Retinal pigment epithelial cell (primary cell): ENCODE data around the gene ITGA8.
"Not testable (repeated sequence)": the region's sequence is repeated elsewhere in the genome, so short reads cannot be mapped to it uniquely, and the experiment has no call there.

Source experiments
- DNase-seq: peaks from one replicate; pipeline ENCODE4 v3.0.0-alpha.2; 2010; ENCODE audit warnings: low read depth
- H3K4me3 ChIP-seq: 2 replicates; pipeline ENCODE4 v1.5.1; 2011; ENCODE audit warnings: mild to moderate bottlenecking, low read length, control low read depth, moderate library complexity
- TF ChIP-seq, protein P1 (sequence below): conservative IDR thresholded peaks from 2 replicates; pipeline ENCODE4 v1.5.1; 2011; ENCODE audit warnings: low read depth, low read length, control low read depth, inconsistent platforms

ITGA8 gene

DNA sequence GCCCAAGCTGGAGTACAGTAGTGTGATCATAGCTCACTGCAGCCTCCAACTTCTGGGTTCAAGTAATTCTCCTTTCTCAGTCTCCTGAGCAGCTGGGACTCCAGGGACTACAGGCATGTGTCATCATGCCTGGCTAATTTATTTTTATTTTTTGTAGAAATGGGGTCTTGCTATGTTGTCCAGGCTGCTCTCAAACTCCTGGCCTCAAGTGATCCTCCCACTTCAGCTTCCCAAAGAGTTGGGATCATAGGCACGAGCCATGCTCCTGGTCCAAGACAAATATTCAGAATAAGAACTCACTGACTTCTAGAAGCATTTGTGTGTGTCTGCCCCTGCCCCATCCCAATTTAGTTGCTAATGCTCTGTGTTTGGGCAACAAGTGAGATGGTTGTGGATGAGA, 151.8 kb downstream of the ITGA8 start:
- no peak overlapping the region for H3K4me3 ChIP-seq
- TF ChIP-seq, protein P1, sequence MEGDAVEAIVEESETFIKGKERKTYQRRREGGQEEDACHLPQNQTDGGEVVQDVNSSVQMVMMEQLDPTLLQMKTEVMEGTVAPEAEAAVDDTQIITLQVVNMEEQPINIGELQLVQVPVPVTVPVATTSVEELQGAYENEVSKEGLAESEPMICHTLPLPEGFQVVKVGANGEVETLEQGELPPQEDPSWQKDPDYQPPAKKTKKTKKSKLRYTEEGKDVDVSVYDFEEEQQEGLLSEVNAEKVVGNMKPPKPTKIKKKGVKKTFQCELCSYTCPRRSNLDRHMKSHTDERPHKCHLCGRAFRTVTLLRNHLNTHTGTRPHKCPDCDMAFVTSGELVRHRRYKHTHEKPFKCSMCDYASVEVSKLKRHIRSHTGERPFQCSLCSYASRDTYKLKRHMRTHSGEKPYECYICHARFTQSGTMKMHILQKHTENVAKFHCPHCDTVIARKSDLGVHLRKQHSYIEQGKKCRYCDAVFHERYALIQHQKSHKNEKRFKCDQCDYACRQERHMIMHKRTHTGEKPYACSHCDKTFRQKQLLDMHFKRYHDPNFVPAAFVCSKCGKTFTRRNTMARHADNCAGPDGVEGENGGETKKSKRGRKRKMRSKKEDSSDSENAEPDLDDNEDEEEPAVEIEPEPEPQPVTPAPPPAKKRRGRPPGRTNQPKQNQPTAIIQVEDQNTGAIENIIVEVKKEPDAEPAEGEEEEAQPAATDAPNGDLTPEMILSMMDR, result no peak
- DNase-seq, result no peak

DNA sequence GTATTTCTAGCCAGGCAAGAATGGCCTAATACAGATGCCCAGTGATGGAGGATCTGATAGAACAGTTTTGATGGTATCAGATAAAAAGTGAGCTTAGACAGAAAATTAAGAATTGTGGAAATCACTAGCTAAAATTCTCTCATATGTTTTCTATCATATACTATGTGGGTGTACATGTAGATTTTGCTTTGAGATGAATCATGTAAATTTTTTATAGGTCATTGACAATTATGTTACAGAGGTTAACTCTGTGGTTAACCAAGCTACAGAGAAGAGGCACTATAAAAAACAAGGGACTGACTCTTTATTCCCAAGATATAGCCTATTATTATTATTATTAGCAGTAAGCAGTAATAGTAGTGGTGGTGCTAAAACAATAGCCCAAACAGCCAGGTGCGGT, 156.5 kb downstream of the ITGA8 start:
- TF ChIP-seq, protein P1, result no peak
- DNase-seq, result no peak
- no peak overlapping the region for H3K4me3 ChIP-seq

DNA sequence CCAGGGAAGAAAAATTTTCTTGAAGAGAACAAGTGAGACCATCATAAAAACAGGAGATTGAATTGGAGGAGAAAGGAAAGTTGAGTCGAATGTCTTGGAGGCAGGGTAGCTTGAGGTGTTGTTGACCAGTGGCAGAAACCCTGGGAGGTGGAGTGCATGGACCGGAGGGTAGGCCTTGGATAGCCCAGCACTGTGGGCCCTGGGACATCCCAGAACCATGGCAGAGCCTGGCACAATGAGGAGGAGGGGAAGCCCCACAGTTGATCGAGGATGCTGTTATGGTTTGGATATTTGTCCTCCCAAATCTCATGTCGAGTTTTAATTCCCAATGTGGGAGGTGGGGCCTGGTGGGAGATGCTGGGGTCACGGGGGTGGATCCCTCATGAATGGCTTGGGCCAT, 157.1 kb downstream of the ITGA8 start:
- TF ChIP-seq, protein P1, result no peak

DNA sequence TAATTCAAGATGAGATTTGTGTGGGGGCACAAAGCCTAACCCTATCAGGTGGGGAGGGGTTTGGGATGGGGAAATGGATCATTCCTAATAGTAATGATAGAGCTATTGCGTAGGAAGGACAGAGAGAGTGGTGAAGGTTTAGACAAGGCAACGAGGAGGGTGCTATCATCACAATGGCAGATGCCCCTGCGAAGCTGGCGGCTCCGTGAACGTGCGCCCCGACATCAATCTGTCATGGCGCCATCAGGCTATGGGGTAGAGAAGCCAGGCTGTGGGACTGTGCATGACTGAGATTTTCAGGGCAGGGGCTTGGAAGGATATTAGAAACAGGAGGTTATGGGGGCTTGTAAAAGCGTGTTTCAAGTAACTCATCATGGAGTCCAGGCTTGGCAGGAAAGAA, 157.6 kb downstream of the ITGA8 start:
- no peak overlapping the region for H3K4me3 ChIP-seq
- DNase-seq, result no peak
- TF ChIP-seq, protein P1, result no peak

More for the DNA sequence above, 157.1 kb downstream of the ITGA8 start:
- H3K4me3 ChIP-seq, result no peak overlapping the region
- no peak for DNase-seq

DNA sequence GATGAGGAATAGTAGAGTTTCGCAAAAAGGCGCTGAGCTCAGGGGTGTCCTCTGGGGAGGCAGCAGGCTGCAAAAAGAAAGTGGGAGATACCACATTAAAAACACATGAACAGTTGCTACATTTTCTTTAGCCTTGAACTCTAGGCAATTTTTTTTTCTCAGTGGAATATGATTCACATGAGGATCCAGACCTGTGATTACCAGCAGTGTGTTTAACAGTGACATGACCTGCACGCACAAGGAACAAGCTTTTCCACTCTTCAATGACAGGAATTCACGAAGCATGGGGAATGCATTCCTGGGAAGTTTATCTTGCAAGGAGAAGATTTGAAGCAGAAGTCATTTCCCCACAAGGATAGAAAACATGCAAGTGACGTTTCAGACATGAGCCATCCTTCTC, 161.6 kb downstream of the ITGA8 start:
- no peak overlapping the region for H3K4me3 ChIP-seq
- no peak for DNase-seq
- TF ChIP-seq, protein P1, result no peak

DNA sequence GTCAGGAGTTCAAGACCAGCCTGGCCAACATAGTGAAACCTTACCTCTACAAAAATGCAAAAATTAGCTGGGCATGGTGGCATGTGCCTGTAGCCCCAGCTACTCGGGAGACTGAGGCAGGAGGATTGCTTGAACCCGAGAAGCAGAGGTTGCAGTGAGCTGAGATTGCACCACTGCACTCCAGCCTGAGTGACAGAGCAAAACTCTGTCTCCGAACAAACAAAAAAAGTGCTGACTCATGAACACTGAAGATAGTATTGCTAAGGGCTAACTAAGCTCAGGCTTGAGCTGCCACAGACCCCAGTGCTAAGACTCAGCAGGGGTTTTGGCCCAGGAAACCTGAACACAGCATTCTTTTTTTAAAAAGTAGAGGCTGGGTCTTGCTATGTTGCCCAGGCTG, 162.6 kb downstream of the ITGA8 start:
- not testable (repeated sequence) for H3K4me3 ChIP-seq, DNase-seq

DNA sequence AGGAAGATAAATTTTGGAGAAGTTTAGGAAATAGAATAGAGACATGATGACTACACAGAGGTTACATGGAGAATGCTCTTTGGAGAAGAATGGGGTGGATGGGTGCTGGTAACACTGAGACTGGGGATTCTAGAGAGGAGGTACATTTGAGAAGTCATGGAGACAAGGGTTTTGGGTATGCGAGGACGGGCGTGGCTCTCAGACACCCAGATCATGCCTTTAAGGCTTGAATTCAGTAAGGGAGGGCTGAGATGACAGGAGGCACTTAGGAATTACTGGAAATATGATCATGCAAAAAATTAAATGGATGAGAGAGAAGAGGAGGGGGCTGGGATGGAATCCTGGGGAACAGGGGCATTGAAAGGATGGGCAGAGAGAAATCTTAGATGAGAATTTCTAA, 168.8 kb downstream of the ITGA8 start:
- H3K4me3 ChIP-seq, result no peak overlapping the region
- no peak for DNase-seq
- TF ChIP-seq, protein P1, result no peak

DNA sequence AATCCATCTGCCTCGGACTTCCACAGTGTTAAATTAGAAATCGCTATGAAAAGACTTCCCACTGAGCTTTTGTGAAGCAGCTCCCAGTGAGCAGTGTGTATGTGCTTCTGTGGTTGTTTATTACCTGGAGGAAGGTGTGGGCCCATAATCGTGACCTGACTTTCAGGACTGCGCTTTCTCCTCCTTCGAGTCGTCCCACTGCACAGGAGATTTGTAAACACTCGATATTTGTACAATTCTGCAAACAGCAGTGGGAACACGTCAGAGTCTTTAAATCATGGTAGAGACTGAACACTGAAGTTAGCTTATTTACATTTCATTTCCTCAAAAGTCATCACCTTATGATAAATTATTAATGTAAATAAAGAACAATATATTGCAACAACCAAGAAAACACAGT, 171.4 kb downstream of the ITGA8 start:
- no peak overlapping the region for H3K4me3 ChIP-seq
- TF ChIP-seq, protein P1, result no peak
- no peak for DNase-seq
